GM06990 (cell line): ENCODE data around the gene SMDT1.

Experiments used
- DNase-seq: peaks from one replicate; pipeline ENCODE4 v3.0.0-alpha.2; 2011; ENCODE audit not compliant: insufficient read length; ENCODE audit errors: extremely low read depth
- H3K27me3 ChIP-seq: replicated peaks from 2 replicates; pipeline ENCODE4 v1.6.0; 2011; ENCODE audit warnings: low read length; ENCODE audit not compliant: control insufficient read depth, insufficient read depth
- H3K36me3 ChIP-seq: 2 replicates; pipeline ENCODE4 v1.5.1; 2011; ENCODE audit warnings: low read length; ENCODE audit not compliant: control insufficient read depth, insufficient read depth
- H3K4me3 ChIP-seq: replicated peaks from 2 replicates; pipeline ENCODE4 v1.5.1; 2011; ENCODE audit warnings: low read depth, mild to moderate bottlenecking, control low read depth, low read length
- CTCF ChIP-seq: IDR thresholded peaks from 2 replicates; pipeline ENCODE4 v1.5.1; 2011; ENCODE audit warnings: low read length, control low read depth, mild to moderate bottlenecking, inconsistent platforms; ENCODE audit not compliant: insufficient read depth, poor library complexity, severe bottlenecking

SMDT1 gene

GRCh38 chr22:42073621-42074041 is 5.9 kb upstream of the SMDT1 start:
- Histone ChIP-seq H3K36me3 (no peaks in the 10 kb centered on the region), H3K4me3 (no peak overlapping the region), H3K27me3 (no peaks in the 10 kb centered on the region)
- DNase-seq, result no peak
- TF ChIP-seq CTCF, result no peak

GRCh38 chr22:42074132-42074811 is 5.2 kb upstream of the SMDT1 start, which contains the start of gene PHETA2:
PHETA2 (plus strand) TSS chr22:42074248; CDS start chr22:42077294, 3,046 bp downstream.
- TF ChIP-seq CTCF, result peak; percentile 59
- no peaks in the 10 kb centered on the region for H3K27me3 ChIP-seq

GRCh38 chr22:42074846-42075676 is 4.4 kb upstream of the SMDT1 start:
- no peak for DNase-seq
- H3K4me3 ChIP-seq, result no peak overlapping the region
- no peaks in the 10 kb centered on the region for H3K36me3 ChIP-seq
- no peak for TF ChIP-seq CTCF
- no peaks in the 10 kb centered on the region for H3K27me3 ChIP-seq

More at GRCh38 chr22:42074132-42074811, 5.2 kb upstream of the SMDT1 start, which contains the start of gene PHETA2:
- Histone ChIP-seq H3K36me3 (no peaks in the 10 kb centered on the region), H3K4me3 (peak within 1 kb of the TSS; percentile 51)
- DNase-seq, result peak; percentile 69

GRCh38 chr22:42076764-42077485 is 2.6 kb upstream of the SMDT1 start:
- Histone ChIP-seq H3K36me3 (no peaks in the 10 kb centered on the region; the same call in 1 of the 2 replicates), H3K4me3 (no peak overlapping the region), H3K27me3 (no peaks in the 10 kb centered on the region)
- no peak for TF ChIP-seq CTCF
- DNase-seq, result no peak

- H3K4me3 ChIP-seq, result no peak overlapping the region
- DNase-seq, result no peak
- TF ChIP-seq CTCF, result no peak
- no peaks in the 10 kb centered on the region for H3K27me3 ChIP-seq
- H3K36me3 ChIP-seq, result peaks cover 2% of the 10 kb centered on the region; the same call in 1 of the 2 replicates
Measured at GRCh38 chr22:42077486-42078125, 1.9 kb upstream of the SMDT1 start.
